IPS-15b (cell line): ENCODE measurements around the gene PAPLN.
"Not testable (repeated sequence)": the region's sequence is repeated elsewhere in the genome, so short reads cannot be mapped to it uniquely, and the experiment has no call there.

Experiments
- H3K27me3 ChIP-seq: one replicate; pipeline ENCODE4 v1.6.1; 2013; ENCODE audit warnings: low read length; ENCODE audit not compliant: control insufficient read depth, insufficient read depth
- H3K36me3 ChIP-seq: one replicate; pipeline ENCODE4 v1.6.1; 2013; ENCODE audit warnings: low read length; ENCODE audit not compliant: control insufficient read depth, insufficient read depth
- H3K4me1 ChIP-seq: one replicate; pipeline ENCODE4 v1.6.1; 2013; ENCODE audit warnings: mild to moderate bottlenecking, low read length; ENCODE audit not compliant: control insufficient read depth, insufficient read depth
- H3K4me3 ChIP-seq: one replicate; pipeline ENCODE4 v1.5.1; 2013; ENCODE audit warnings: low read depth, low read length
- H3K9ac ChIP-seq: one replicate; pipeline ENCODE4 v1.6.1; 2013; ENCODE audit warnings: low read depth, mild to moderate bottlenecking, low read length
- H3K9me3 ChIP-seq: one replicate; pipeline ENCODE4 v1.6.1; 2013; ENCODE audit warnings: mild to moderate bottlenecking, low read length; ENCODE audit not compliant: control insufficient read depth, insufficient read depth

PAPLN gene

DNA sequence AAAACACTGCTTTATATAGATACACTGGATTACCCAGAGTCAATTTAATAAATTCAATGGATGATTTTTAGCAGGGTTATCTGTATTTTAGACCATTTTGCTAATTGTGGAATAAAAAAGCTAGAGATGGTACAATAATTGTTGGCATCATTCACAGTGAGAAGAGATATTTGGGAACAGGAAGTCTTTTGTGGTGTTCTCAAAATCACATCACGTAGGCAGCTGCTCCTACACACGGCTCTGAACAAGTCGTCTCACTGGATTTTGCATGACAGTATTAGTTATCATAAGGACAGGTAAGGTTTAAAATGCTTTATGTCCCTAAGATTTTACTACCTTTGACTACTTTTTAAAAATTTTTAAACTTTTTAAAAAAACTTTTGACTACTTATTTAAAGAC lies 52.0 kb downstream of the PAPLN start:
- Histone ChIP-seq H3K4me1 (peaks cover 19% of the 10 kb centered on the region), H3K36me3 (no peaks in the 10 kb centered on the region)

DNA sequence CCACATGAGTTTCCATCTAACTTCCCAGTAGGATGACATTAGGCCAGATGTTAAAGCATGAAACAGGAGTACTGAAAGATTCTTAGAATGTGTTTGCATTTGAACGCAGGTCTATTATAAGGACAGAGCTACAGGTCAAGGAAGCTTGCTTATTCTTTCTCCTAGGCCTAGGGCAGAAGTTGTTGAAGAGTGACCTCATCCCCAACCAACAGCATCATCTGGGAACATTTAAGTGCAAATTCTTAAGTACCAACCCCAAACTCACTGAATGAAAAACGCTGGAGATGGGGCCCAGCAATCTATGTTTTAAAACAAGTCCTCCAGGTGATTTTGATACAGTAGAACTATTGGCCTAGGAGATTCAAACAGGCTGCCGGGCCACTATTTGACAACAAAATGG lies 52.4 kb downstream of the PAPLN start:
- Histone ChIP-seq H3K4me3 (no peak overlapping the region), H3K4me1 (peaks cover 16% of the 10 kb centered on the region), H3K9ac (no peak overlapping the region), H3K36me3 (no peaks in the 10 kb centered on the region), H3K27me3 (no peaks in the 10 kb centered on the region), H3K9me3 (no peaks in the 10 kb centered on the region)

More for the DNA sequence above, 52.0 kb downstream of the PAPLN start:
- Histone ChIP-seq H3K9me3 (no peaks in the 10 kb centered on the region), H3K4me3 (no peak overlapping the region), H3K27me3 (no peaks in the 10 kb centered on the region), H3K9ac (no peak overlapping the region)

DNA sequence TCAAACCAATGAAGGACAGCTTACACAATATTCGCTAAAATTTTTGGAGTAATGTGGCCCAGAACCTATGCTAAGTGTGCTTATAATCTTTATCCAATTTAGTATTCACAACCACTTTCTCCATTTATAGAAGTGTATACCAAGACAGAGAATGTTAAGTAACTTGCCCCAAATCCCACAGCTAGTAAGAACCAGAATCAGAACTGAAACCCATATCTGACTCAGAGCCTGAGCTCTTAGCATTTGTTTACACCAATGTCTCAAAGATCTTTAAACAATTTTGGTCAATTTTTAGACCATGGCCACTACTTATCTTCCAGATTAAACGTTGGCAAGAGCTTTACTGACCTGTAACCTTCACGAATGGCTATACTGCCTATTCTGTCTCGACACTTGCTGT lies 53.0 kb downstream of the PAPLN start:
- Histone ChIP-seq H3K9me3 (no peaks in the 10 kb centered on the region), H3K36me3 (no peaks in the 10 kb centered on the region), H3K4me3 (no peak overlapping the region), H3K9ac (no peak overlapping the region), H3K4me1 (peaks cover 16% of the 10 kb centered on the region), H3K27me3 (no peaks in the 10 kb centered on the region)

DNA sequence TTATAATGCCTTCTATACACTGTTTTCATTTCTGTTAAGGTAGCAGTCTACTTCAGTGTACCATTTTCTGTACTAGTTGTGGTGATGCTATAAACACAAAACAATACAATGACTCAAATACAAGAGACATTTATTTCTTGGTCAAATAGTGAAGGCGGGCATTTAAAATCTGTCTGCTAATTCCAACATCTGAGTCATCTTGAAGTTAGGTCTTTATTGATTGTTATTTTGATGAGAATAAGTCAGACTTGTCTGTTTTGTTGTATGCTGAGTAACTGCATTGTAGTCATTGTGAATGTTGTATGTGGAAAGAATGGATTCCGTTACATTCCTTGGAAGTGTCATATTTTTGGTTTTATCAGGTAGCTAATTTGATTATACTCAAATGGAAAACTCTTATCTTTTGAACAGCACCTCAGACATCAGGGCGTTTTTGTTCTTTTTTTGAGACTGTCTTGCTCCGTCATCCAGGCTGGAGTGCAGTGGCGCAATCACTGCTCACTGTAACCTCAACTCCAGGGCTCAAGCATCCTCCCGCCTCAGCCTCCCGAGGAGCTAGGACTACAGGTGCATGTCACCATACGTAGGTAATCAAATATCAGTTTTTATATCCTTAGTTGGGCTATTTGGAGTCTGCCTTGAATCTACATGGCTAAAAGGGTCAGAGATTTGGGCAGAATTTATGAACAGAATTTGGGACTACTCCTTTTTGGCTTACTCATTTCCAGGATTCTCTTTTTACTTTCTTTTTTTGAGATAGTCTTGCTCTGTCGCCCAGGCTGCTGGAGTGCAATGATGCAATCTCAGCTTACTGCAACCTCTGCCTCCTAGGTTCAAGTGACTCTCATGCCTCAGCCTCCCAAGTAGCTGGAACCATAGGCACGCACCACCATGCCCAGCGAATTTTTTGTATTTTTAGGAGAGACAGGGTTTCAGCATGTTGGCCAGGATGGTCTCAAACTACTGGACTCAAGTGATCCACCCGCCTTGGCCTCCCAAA lies 56.8 kb downstream of the PAPLN start:
- no peaks in the 10 kb centered on the region for H3K9me3 ChIP-seq
- no peak overlapping the region for H3K4me3 ChIP-seq
- H3K36me3 ChIP-seq = no peaks in the 10 kb centered on the region
- H3K9ac ChIP-seq = no peak overlapping the region
- peaks cover 11% of the 10 kb centered on the region for H3K4me1 ChIP-seq
- no peaks in the 10 kb centered on the region for H3K27me3 ChIP-seq

DNA sequence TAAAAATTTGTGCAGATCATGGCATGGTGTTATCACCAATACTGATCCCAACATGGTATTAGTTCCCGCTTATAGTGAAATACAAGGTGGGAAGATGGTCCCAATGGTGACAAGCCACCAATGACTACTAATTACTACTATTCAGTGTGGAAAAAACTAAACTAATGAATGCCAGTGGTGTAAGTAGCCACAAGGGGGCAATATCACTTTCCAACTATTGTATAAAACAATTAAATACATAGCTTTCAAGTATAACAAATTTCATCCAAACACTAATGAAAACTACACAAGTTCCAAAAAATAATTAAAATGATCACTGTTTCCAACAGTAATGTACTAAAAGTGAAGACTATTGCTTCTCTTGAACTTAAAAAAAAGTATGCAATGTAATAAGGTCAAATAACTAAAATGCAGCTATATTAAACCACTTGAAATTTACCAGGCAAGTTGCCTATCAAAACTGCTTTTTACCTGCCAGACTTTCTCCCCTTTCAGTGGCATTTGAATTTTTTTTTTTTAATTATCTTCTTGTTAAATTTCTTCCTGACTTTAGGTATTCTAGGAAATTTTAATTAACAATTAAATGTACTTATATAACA lies 58.0 kb downstream of the PAPLN start:
- Histone ChIP-seq H3K4me1 (peaks cover 4% of the 10 kb centered on the region), H3K4me3 (no peak overlapping the region), H3K9ac (no peak overlapping the region), H3K36me3 (no peaks in the 10 kb centered on the region), H3K9me3 (no peaks in the 10 kb centered on the region), H3K27me3 (no peaks in the 10 kb centered on the region)

DNA sequence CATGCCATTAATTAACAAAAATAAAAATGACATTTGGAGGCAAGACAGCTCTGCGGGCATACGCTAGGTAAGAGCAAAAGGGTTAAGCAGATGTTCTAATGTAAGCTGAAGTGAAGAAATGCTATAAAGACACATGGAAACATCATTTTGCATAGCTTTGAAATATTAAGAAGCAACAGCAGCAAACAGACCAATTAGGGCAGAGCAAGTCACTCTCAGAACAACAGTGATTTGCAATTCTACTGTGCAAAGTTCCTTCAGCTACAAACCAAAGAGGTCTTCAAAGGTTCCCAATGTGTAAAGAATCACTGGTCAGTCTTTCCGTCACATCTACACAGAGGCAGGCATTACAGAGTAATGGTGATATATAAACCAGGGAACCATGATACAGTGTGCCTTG lies 68.2 kb downstream of the PAPLN start:
- Histone ChIP-seq H3K4me3 (no peak overlapping the region), H3K27me3 (no peaks in the 10 kb centered on the region), H3K4me1 (no peaks in the 10 kb centered on the region), H3K9me3 (no peaks in the 10 kb centered on the region), H3K9ac (no peak overlapping the region), H3K36me3 (no peaks in the 10 kb centered on the region)

DNA sequence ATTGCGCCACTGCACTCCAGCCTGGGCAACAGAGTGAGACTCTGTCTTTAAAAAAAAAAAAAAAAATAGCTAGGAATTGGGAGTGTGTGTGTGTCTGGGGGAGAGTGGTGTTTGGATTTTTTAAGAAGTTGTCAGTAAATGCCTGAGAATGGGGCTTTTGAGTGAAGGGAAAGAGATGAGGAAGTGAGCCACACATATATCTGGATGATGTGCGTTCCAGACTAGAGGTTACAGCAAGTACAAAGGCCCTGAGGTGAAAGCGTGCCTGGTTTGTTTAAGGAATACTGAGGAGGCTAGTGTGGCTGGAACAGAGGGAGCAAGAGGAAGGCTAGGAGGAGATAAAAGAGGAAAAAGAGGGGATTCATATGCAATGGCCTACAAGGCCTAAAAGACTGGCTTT lies 70.0 kb downstream of the PAPLN start:
- H3K27me3 ChIP-seq = no peaks in the 10 kb centered on the region
- no peak overlapping the region for H3K9ac ChIP-seq
- H3K4me1 ChIP-seq = no peaks in the 10 kb centered on the region
- H3K36me3 ChIP-seq = no peaks in the 10 kb centered on the region
- H3K9me3 ChIP-seq = no peaks in the 10 kb centered on the region
- no peak overlapping the region for H3K4me3 ChIP-seq

DNA sequence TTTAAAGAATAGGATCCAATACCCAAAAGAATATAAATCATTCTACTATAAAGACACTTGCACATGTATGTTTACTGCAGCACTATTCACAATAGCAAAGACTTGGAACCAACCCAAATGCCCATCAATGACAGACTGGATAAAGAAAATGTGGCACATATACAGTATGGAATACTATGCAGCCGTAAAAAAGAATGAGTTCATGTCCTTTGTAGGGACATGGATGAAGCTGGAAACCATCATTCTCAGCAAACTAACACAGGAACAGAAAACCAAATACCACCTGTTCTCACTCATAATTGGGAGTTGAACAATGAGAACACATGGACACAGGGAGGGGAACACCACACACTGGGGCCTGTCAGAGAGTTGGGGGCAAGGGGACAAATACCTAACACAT lies 71.9 kb downstream of the PAPLN start:
- not testable (repeated sequence) for H3K27me3 ChIP-seq, H3K4me1 ChIP-seq, H3K36me3 ChIP-seq, H3K4me3 ChIP-seq, H3K9ac ChIP-seq, H3K9me3 ChIP-seq

DNA sequence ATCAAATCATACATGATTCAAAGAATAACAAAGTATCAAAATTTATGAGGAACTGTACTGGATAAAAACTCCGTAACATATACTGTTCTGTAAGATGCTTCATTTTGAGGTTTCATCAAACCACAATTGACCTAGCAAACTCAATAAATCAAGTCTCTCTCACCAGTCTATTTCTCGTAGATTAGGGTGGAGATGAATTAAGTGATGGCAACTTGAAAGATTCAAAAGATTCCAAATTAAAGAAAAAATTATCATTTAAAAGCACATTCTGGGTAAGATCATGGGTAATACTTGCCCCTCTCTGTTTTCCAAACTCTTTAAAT lies 74.4 kb downstream of the PAPLN start:
- H3K9ac ChIP-seq = no peak overlapping the region

DNA sequence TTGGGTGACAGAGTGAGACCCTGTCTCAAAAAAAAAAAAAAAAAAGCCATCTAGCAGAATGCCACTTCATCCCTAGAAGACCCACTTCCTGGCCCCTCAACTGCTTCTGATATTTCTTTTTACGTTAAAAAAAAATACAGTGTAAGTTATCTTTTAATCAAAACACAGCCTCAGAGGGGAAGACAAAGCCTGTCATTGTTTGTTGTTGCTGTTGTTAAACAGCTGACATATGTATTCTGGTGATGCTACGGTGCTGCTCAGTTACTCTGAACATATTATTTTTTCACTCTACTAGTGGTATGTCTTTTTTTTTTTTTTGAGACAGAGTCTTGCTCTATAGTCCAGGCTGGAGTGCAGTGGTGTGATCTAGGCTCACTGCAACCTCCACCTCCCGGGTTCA lies 75.4 kb downstream of the PAPLN start:
- no peaks in the 10 kb centered on the region for H3K27me3 ChIP-seq
- no peak overlapping the region for H3K4me3 ChIP-seq
- H3K36me3 ChIP-seq = no peaks in the 10 kb centered on the region
- H3K4me1 ChIP-seq = no peaks in the 10 kb centered on the region
- H3K9ac ChIP-seq = no peak overlapping the region
- no peaks in the 10 kb centered on the region for H3K9me3 ChIP-seq

More for the DNA sequence above, 74.4 kb downstream of the PAPLN start:
- no peaks in the 10 kb centered on the region for H3K27me3 ChIP-seq
- H3K4me1 ChIP-seq = no peaks in the 10 kb centered on the region
- no peaks in the 10 kb centered on the region for H3K36me3 ChIP-seq
- no peaks in the 10 kb centered on the region for H3K9me3 ChIP-seq
- H3K4me3 ChIP-seq = no peak overlapping the region

DNA sequence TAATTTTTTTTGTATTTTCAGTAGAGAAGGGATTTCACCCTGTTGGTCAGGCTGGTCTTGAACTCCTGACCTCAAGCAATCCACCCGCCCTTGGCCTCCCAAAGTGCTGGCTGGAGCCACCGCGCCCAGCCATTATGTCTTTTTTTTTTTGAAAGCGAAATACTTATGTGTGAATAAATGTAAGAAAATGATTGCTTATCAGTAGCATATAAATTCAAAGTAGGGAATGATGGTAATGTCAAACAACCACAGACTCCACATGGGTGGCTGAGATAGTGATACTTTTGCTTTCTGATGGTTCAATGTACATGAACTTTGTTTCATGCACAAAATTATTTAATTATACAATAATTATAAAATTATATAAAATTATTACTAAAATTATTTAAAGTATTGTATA lies 75.8 kb downstream of the PAPLN start:
- H3K27me3 ChIP-seq = no peaks in the 10 kb centered on the region

DNA sequence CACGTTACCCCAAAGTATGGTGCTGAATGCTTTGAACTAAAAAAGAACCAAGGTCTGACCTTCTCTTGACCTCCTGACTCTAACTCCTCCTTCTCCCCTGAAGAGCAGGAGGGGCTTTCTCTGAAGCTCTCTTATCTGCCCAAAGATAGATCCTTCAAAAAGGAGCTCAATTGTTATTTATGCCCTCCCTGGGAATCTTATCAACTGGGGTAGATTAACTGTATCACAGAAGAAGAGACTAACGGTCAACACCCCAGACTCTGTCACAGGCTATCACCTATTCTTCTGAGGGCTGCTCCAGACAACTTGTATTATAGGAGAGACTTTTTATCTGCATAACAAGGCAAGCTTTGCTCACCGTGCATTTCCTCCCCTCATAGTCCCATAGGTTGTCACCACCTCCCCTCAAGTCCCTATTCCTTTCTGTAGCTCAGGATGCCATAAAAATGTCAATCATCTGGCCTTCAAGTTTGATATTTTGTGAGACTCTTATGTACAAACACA lies 86.6 kb downstream of the PAPLN start:
- Histone ChIP-seq H3K9ac (no peak overlapping the region), H3K27me3 (no peaks in the 10 kb centered on the region)

More for the DNA sequence above, 75.8 kb downstream of the PAPLN start:
- no peaks in the 10 kb centered on the region for H3K9me3 ChIP-seq
- no peaks in the 10 kb centered on the region for H3K36me3 ChIP-seq
- H3K4me3 ChIP-seq = no peak overlapping the region
- no peak overlapping the region for H3K9ac ChIP-seq
- H3K4me1 ChIP-seq = no peaks in the 10 kb centered on the region

More for the DNA sequence above, 86.6 kb downstream of the PAPLN start:
- no peak overlapping the region for H3K4me3 ChIP-seq
- no peaks in the 10 kb centered on the region for H3K36me3 ChIP-seq
- H3K9me3 ChIP-seq = no peaks in the 10 kb centered on the region
- H3K4me1 ChIP-seq = peaks cover 5% of the 10 kb centered on the region
